GM21526 (cell line): ENCODE results near the gene COX4I1.

Experiments
- ATAC-seq: cut with Tn5 transposase; IDR thresholded peaks from one replicate; pipeline ENCODE4 v1.9.1; 2021; ENCODE audit warnings: moderate library complexity; ENCODE audit not compliant: unreplicated experiment, low FRiP score

COX4I1 gene

DNA sequence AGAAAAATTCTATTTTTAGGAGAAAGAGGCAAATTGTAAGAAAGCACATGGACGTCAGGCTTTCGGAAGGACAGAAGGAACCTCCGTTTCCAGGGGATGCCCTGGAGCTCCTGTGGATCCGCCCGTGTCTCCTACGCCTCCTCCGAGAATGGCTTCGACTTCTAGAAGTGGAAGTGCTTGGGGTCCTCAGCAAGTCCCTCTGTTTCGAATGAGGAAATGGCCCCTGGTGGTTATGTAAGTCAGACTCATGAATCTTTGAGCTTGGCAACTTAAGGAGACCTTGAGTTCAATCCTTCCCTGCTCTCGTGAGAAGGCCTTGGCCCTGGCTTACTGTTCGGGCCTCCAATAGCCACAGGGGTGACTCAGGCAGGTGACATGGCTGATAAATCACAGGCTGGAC lies 38.9 kb downstream of the COX4I1 start:
- no peak for ATAC-seq

DNA sequence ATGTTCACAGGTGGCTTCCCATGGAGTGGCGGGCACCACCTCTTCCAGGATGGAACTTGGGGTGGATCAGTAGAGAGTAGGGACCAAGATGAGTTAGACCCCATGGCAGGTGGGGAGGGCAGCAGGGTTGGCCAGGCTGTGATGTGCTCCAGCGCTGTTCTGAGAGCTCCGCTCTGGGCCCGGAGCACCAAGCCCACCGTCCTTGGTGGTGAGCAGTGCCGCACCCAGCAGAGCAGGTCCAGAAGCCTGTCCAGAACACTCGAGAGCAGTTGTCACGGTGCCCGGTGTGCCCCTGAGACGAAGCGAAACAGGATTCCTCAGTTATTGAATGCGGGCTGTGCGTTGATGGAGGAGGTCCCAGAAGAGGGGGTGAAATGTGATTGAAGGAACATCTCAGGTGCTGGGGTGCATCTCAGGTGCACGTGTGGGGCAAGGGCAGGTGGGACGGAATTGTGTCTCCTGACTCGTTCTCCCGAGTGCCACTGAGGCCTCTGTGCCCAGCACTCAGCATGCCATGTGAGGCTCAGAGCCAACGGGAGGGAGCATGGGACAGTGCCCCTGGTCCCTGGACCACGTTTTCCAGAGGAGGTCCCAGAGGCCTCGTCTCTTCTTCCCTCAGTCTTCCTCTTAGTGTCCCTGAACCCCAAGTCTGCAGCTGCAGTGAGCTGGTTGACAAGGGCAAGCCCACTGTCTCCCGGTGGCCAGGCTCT lies 39.5 kb downstream of the COX4I1 start:
- no peak for ATAC-seq

DNA sequence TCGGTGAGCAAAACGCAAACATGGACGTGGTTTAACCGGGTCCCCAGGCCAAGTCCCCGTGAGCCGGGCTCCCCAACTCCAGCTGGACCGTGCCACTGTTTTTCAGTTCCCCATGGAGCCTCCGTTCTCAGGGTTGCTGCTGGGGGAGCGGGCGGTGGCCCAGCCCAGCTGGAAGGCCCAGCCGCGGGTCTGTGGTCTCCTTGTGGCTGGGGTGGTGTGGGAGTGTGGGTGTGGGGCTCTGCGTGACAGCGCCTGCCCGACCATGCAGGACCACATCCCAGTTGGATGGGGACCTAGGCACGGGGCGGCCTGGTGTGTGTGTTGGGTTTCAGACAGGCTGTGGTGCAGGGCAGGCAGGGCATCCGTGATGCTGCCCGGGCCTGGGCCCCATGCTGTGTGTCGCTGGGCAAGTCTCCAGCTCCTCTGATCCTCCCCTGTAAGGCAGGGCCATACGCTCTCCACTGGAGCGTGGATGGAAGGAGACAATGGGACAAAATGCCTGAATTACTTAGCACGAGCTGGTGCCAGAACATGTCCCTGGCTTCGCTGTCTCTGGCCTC lies 40.3 kb downstream of the COX4I1 start:
- ATAC-seq = no peak

DNA sequence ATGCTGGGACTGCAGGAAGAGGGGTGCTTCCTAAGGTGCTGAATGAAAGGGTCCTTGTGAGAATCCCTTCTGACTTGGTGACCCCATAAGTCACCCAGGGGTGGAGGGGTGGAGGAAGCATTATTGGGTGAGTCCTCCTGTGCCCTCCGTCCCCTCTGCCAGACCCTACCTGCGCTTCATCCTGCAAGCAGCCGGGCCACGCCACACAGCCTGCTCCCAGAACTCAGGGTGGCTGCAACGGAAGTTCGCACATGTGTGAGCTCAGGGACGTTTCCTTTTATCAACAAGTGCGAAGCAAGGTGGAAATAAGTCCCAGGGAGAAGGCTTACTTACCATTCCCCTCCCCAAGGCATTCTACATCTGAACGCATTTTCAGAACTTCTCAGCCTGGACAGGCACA lies 40.9 kb downstream of the COX4I1 start:
- no peak for ATAC-seq

DNA sequence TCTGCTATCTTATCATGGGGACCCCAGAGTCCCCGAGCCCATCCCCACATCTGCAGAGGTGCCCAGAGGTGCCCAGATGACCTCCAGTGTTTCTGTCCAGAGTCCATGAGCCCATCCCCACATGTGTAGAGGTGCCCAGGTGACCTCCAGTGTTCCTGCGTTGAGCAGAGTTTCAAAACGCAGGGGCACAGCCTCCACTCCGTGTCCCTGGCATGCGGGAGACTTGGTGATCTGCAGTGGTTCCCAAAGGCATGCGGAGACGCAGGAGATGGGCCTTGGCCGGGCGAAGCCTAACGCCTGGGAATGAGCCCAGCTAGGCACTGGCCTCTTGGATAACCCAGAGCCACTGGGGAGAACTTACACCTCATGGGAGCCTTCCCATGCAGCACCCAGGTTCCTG lies 41.3 kb downstream of the COX4I1 start:
- no peak for ATAC-seq

DNA sequence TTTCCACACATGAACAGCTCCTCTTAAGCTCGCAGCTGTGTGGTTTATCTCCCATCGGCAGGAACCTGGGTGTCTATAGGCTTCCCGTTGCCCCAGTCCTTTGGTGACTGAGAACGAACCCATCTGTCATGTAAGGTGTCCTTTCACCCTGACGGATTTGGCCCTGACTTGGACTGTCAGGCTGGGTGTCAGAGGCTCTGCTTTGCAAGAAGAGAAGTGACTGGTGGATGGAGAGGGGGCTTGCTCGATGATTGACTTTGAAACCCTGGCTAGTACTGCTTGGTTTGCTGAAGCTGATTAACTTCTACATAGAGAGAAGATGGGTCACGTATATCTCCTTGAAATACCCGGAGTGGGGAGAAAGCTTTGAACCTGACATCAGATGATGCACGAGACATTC lies 42.9 kb downstream of the COX4I1 start:
- no peak for ATAC-seq

DNA sequence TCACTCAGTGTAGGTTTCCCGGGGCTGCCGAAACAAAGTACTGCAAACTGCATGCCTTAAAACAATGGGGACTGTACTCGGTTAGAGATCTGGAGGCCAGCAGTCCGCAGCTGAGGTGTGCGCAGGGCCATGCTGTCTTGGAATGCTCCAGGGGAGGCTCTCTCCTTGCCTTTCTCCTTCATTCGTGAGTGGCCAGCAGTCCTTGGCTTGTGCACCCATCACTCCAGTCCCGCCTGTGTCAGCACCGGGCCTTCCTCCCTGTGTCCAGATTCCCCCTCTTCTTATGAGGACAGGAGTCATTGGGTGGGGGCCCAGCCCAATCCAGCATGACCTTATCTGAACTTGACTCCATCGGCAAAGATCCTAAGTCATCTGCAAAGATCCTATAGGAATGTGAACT lies 43.4 kb downstream of the COX4I1 start:
- no peak for ATAC-seq

DNA sequence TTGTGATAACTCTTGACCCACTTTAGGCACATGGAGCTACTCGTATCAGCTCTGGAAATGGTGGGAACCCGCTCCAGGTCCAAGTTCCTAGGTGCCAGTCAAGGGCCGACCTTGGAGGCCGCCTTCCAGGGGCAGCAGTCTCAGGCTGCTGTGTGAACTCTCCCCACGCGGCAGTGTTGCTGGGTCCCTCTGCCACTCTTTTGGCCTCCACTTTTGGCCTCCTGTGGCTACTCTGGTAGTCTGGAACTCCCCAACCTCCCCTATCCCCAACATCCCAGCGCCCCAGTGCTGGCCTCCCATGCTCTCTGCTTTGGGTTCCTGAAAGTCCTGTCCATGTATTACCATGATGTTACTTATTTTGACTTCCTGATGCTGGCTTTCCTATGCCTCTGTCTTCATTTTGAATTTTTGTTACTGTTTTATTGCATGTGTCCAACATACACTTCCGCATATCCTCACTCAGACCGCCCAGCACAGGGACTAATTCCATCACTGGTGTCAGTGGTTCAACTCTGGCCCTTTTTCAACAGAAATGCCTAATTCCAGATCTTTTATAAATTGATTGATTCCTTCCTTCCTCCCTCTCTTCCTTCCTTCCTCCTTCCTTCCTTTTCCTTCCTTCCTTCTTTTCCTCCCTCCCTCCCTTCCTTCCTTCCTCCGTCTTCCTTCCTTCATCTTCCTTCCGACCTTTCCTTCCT lies 44.1 kb downstream of the COX4I1 start:
- no peak for ATAC-seq

DNA sequence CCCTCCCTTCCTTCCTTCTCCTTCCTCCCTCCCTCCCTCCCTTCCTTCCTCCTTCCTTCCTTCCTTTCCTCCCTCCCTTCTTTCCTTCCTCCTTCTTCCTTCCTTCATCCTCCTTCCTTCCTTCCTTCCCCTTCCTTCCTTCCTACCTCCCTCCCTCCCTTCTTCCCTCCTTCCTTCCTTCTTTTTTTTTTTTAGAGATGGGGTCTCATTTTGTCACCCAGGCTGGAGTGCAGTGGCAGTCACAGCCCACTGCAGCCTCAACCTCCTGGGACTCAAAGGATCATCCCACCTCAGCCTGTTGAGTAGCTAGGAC lies 44.6 kb downstream of the COX4I1 start:
- ATAC-seq = no peak

DNA sequence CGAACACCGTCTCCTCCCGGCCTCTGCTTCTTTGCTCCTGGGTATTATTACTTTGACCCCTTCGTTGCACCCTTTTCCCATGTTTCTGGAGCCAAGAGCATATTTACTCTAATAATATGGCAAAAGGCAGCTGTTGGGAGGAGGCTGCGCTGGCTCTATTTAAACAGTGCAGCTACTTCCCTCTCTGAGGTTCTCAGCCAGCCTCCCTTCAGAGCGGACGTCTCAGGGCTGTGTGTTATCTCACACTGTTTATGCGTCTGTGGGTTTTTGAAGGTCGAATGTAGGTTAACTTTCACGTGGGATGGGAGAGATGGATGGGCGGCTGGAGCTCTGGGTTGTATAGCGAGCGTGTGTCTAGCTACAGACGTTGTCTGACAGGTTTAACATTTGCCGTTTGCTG lies 45.3 kb downstream of the COX4I1 start:
- no peak for ATAC-seq

DNA sequence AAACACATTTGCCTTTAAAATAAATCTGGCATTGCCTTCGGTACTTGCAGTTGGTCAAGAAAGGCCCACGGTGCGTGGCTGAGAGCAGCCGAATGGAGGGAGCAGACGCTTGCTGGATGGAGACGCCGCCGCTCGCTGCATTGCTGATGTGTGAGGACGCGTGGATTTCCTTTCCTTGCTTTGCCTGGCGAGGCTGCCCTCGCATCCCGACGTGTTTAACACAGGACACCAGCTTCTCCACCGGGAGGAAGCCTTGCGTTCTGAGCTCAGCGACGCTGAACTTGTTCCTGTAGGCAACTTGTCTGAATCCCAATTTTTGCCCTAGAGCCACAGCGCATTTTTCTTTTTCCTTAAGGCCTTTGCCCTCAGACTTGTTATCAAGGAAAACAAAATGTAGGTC lies 45.8 kb downstream of the COX4I1 start:
- ATAC-seq = no peak

DNA sequence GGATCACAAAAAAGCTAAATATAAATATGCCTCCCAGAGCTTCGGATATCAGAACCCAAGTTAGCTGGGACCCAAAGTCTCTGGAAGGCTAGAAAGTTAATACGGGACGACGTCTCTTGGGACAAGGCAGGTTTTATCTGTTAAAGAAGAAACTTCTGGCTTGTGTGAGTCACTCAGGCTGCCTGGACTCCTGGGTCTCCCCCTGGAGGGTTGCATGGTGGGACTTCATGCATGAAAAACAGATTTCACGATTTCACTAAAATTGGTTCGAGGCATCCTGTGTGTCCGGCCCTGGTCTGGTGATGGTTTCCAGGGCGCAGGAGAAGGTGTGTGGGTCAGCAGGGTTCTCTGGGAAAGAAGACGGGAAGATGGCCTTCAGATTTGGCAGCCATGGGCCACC lies 47.0 kb downstream of the COX4I1 start:
- ATAC-seq = no peak

DNA sequence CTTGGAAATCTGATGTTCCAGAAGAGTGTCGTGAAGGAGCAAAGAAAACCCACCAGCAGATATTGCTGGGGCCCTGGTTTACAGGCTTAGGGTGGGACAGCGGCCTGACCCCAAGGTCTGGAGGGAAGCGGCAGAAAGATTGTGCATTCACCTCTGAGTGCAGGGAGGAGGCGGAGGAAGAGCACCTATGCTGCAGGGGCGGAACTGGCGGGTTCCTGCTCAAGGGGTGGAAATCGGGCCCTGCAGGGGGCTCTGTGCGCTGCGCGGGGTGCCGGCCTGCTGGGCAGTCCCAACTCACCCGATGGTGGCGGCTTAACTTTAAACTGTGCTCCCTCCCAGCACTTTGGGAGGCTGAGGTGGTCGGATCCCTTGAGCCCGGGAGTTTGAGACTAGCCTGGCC lies 47.5 kb downstream of the COX4I1 start:
- no peak for ATAC-seq

DNA sequence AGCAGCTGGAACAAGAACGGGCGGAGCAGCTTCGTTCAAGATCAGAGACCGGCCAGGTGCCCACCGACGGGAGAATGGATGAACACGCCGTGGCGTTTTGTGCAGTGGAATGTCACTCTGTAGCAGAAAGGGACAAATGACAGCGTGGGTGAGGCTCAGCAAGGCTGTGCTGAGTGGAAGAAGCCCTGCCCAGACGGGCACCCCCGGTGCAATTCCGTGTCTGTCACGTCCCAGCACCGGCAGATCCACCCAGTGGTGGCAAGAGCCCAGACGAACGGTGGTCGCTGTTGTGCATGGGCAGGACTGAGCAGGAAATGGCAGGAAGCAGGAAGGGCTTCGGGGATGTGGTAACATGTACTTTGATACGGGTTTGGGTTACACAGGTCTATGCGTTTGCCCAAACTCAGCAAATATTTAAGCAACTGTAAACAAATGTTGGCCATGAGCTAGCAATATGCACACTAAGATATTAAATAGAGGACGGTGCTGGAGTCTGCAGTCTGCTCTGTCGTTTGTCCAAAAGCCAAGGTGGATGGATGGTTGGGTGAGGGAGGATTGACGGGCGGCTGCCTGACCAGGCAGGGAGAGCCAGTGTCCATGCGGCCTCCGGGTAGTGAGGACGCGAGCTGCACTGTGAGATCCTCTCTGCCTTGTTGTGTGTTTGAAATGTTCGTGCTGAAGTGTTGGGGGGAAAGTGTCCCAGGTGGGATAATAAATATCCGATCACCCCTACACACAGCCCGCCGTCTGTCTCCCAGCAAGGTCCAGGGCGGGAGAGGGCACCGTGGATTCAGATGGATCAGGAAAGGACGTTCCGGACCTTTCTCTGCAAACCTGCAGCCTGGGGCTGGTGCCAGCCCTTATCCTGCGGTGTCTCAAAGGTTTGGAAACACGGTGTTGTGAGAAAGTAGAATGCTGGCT lies 48.4 kb downstream of the COX4I1 start:
- ATAC-seq = no peak

DNA sequence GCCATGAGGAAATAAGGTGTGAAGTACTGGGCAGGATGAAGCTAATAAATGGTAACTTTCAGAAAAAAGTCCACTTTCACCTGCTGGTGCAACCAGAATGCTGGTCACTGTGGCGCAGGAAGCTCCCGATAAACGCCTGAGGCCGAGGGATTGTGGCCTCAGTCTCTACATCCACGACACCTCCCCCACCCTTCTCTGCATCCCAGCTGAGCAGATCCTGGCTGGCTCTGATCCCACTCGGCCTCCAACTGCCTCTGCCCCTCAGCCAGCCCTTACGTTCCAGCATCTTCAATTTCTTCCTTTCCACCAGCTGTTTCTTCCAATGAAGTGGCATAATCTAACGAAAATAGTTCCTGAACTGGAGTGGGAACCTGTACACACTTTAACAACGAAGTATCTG lies 49.5 kb downstream of the COX4I1 start:
- ATAC-seq = no peak

DNA sequence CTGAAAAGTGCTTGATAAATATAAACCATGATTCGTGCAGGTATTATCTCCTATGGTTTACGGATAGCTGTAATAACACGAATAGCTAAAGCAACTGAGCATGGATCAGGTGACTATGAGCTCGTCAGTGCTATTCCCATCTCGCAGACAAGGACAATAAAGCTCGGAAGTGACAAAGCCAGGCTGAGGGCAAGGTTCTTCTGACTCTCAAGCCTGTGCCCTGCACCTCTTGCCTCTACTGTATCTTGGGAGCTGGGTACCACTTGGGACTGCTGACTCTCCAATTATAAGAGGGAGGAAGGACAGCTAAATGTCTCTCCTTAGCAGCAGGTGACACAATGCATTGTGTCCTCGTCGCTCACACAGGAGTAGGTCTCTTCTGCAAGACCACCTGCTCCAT lies 49.9 kb downstream of the COX4I1 start:
- ATAC-seq = no peak

DNA sequence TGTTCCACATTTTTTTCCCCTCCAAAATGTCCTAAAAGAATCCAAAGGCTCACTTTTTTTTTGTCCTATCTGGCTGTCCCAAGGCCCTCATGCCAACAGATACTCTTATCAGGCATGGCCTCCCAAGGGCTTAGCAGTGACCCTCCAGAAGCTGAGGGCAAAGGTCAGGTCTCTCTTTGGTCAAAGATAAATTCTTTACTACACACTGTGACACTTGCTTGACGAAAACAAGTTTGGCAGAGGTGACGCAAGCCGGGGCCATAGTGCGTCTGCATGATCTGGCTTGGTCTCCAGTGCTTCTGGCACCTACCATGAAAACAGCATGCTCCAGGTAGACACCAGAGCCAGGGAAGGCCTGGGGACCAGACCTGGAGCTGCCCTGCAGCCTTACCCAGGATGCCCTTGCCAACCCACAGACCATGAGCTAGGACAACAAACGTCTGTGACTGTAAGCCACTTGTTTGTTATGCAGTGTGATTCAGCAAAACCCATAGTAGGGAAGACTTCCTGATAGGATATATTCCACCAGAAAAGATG lies 50.9 kb downstream of the COX4I1 start:
- ATAC-seq = no peak

DNA sequence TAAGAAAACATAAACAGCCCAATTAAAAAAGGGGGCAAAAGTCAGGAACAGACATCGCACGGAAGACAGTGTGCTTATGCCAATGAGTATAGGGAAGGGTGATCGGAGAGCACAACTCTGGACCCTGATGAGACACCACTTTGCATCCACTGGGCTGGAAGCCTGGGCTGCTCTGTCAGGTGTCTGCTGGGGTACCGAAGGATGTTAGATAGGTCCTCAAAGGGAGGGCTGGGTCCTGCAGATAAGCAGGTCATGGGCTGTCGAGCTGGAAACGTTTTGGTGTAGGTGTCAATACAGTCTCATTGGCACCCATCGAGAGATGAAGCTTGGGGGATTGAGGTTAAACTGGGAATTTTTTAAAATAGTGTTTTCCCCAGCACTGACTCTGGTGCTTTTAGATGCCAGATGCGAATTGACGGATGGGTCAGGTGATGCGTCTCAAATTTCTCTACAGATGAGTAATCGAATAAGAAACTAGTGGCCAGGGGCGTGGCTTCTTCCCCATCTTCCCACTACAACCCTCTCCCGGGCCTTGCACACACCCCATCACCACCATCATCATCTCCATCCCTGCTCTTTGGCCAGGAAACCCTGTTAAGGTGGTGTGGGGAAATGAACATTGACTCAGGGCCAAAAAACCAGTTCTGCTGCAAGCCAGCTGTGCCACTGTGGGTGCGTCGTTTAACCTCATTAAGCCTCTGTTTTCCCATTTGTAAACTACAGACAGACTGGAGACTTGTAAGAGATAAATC lies 51.7 kb downstream of the COX4I1 start:
- ATAC-seq = no peak

DNA sequence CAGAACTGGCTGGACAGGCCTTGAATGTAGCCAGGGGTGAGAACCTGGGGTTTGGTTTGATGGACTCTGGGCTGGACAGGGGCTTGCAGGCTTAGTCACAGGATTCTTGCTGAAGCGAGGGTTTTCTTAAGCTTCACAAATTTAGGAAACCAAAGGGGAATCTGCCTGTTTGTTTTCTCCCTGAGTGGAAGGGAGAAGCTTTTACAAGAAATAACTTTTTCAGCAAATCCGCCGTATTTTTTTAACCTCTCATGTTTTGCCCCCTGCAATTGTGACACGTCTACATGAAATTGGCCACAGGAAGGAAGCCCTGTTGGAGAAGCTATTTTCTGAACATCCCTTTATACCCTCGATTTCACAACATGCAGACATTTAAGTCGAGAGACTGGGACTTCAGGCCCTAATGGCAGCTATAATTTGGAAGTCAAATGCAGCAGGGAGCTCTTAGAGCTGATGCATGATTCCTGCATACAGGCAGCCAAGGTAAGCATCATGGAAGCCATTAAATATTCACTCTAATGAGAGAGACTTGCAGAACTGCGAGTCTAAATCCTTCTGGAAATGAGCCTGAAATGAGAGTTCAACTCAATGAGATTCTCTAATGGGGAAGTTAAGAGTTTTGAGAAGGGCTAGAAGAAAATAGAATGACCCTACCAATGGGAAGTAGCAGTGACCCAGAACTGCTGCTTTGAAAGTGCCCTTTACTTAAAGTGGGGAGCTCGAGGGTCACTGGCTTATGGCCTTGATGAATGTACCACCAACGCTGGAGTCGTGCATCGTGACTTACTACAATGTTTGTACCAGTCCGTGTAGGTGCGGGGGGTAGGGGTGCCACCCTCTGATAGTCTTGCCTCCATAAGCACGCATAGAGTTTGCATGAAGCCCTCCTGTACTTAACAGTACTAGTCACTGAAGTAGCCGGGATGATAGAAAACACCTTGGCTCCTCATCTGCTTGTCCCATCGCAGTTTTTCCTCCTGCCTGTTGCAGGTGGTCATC lies 54.4 kb downstream of the COX4I1 start:
- ATAC-seq = no peak
